PC-9 (cell line): ENCODE data around the gene INMT.

ENCODE experiments used
- EZH2 ChIP-seq: fragments of 200-600 bp; sonication (generic); IDR thresholded peaks from 2 replicates; pipeline ENCODE4 v1.8.0; 2017; ENCODE audit warnings: antibody characterized with exemption, low read depth
- TF ChIP-seq, protein P1 (sequence below): fragments of 200-600 bp; sonication (generic); conservative IDR thresholded peaks from 2 replicates; pipeline ENCODE4 v1.6.1; 2017; ENCODE audit warnings: mixed run types, antibody characterized with exemption, mild to moderate bottlenecking, moderate library complexity

DNA sequence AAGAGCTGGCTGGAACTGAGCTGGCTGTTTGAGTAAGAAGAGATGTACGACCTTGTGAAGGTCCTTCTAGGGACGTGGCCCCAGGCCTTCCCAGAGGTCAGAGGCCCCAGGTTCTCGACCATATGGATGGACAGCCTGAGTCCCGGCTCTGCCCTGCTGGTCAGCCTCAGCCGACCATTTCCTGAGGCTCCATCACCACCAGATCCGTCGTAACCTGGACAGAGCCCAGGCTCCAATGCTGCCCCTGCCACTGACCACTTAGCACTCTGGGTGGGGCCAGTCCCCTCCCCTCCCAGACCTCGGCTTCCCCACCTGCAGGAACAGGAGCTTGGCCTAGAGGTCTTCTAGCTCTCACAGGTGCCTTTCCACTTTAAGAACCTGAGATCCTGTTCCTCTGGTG is 10.6 kb upstream of the INMT start:
- TF ChIP-seq, protein P1, sequence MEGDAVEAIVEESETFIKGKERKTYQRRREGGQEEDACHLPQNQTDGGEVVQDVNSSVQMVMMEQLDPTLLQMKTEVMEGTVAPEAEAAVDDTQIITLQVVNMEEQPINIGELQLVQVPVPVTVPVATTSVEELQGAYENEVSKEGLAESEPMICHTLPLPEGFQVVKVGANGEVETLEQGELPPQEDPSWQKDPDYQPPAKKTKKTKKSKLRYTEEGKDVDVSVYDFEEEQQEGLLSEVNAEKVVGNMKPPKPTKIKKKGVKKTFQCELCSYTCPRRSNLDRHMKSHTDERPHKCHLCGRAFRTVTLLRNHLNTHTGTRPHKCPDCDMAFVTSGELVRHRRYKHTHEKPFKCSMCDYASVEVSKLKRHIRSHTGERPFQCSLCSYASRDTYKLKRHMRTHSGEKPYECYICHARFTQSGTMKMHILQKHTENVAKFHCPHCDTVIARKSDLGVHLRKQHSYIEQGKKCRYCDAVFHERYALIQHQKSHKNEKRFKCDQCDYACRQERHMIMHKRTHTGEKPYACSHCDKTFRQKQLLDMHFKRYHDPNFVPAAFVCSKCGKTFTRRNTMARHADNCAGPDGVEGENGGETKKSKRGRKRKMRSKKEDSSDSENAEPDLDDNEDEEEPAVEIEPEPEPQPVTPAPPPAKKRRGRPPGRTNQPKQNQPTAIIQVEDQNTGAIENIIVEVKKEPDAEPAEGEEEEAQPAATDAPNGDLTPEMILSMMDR: no peak
- TF ChIP-seq EZH2: no peak
